ENCODE measurements around the gene PTEN.
A peak's percentile ranks its signal among the peaks of the same experiment; 100 is the strongest.
"Not testable (repeated sequence)": the region's sequence is repeated elsewhere in the genome, so short reads cannot be mapped to it uniquely, and the experiment has no call there.

Gene PTEN

DNA sequence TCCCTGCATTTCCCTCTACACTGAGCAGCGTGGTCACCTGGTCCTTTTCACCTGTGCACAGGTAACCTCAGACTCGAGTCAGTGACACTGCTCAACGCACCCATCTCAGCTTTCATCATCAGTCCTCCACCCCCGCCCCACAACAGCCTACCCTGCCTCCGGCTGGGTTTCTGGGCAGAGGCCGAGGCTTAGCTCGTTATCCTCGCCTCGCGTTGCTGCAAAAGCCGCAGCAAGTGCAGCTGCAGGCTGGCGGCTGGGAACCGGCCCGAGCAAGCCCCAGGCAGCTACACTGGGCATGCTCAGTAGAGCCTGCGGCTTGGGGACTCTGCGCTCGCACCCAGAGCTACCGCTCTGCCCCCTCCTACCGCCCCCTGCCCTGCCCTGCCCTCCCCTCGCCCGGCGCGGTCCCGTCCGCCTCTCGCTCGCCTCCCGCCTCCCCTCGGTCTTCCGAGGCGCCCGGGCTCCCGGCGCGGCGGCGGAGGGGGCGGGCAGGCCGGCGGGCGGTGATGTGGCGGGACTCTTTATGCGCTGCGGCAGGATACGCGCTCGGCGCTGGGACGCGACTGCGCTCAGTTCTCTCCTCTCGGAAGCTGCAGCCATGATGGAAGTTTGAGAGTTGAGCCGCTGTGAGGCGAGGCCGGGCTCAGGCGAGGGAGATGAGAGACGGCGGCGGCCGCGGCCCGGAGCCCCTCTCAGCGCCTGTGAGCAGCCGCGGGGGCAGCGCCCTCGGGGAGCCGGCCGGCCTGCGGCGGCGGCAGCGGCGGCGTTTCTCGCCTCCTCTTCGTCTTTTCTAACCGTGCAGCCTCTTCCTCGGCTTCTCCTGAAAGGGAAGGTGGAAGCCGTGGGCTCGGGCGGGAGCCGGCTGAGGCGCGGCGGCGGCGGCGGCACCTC is at the start of gene PTEN, which contains the start of gene KLLN:
PTEN (plus strand) TSS at position 573 of the 891 bp plus-strand sequence. CDS start 845 bp downstream, outside the sequence.
KLLN (minus strand) TSS at position 481 of the 891 bp plus-strand sequence. CDS start 1,046 bp downstream, outside the sequence.
- DNase-seq (ENCODE audit: low read depth in 4 of 4, low spot score in 1 of 4), result peak; percentile 44 to 73 (median 63)

GRCh38 chr10:87816163-87816897 is 47.1 kb upstream of the PTEN start:
- no peak for DNase-seq (ENCODE audit: low read depth in 4 of 4, low spot score in 1 of 4)

DNA sequence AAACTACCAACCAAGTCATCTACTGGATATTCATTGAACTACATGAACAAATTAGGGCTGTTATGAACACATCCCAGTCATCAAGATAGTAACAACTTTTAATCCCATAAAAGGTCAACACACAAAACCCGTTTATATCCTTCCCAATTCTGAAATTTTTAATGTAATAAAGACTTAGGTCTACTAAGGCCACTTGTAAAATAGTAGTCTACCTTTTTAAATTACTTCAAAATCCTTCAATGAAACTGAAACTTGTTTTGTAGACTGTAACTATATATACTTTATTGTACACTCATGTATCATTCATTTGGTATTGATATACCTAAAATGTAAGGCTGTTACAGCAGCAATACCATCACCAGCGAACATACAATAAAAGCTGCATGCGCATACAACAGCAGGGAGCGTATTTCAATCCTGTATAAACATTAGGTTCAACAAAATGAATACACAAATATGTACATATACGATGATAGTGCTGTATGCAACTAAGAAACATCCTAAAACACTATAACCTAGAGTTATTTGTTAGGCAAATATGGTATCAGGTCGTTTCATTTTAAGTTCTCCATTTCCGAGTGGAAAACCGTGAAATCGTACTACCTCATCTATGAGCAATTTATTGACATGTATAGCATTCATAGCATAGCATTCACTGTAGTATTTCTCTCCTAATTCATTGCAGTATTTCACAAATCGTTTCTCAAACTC is 46.4 kb upstream of the PTEN start:
- no peak for DNase-seq (ENCODE audit: low read depth in 4 of 4, low spot score in 1 of 4)

DNA sequence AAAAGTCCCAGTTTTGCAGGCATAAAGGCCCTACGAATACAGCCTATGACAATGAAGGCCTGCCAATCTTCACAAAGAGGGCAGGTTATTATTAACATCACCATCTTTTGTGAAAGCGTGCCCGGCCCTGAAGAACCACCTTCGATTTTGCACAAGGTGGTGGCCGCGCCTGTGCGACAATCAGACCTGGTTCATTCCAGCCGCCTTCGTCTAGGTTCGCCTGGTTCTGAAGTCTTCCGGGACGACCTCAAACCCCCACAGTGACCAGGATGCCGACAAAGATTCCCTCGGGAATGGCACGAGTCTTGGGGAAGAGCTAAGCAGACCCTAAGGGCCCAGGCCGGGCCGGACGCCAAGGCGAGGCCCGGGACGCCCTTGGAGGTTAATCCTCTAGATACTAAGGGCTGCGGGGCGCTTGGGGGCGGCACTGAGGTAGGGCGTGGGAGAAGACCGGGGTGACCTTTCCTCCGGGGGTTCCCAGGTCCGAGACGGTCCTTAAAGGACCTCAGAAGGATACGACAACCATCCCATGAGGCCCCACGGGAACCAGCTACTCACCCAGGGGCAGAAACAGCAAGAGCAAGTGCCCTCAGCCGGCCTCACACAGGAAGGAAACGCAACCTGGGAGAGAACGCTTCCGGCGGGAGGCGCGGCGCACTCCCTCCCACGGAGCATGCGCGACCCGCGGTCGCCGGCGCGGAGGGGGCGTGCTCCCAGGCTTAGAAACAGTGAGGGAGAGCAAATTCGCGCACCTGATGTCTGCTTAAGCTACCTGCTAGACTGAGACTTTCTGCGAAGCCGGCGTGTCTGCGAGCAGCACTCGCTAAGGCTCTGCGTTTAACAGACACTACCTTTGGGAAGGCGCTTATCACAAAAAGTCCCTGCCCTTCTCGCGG is 45.6 kb upstream of the PTEN start, which contains the start of gene ATAD1:
ATAD1 (minus strand) TSS at position 618 of the 896 bp plus-strand sequence. CDS start 3,627 bp downstream, outside the sequence.
- peak; percentile 47 to 81 (median 74) for DNase-seq (ENCODE audit: low read depth in 4 of 4, low spot score in 1 of 4)

- DNase-seq (ENCODE audit: low read depth in 4 of 4, low spot score in 1 of 4), result peak; percentile 31 to 50 (median 40)
Measured at GRCh38 chr10:87818505-87819288, 44.7 kb upstream of the PTEN start.

GRCh38 chr10:87819289-87819585 is 44.2 kb upstream of the PTEN start:
- no peak for DNase-seq (ENCODE audit: low read depth in 4 of 4, low spot score in 1 of 4)

- DNase-seq (ENCODE audit: low read depth in 4 of 4, low spot score in 1 of 4), result no peak
Measured at GRCh38 chr10:87826653-87827052, 36.8 kb upstream of the PTEN start.

DNA sequence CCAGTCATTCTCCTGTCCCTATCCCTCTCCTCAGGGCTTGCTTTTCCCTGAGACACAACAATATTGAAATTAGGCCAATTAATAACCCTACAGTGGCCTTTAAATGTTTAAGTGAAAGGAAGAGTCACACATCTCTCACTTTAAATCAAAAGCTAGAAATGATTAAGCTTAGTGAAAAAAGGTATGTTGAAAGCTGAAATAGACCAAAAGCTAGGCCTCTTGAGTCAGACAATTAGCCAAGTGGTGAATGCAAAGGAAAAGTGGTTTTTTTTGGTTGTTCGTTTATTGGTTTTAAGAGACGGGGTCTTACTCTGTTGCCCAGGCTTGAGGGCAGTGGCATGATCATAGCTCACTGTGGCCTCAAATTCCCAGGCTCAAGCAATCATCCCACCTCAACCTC is 35.7 kb upstream of the PTEN start:
- no peak for DNase-seq (ENCODE audit: low read depth in 4 of 4, low spot score in 1 of 4)

DNA sequence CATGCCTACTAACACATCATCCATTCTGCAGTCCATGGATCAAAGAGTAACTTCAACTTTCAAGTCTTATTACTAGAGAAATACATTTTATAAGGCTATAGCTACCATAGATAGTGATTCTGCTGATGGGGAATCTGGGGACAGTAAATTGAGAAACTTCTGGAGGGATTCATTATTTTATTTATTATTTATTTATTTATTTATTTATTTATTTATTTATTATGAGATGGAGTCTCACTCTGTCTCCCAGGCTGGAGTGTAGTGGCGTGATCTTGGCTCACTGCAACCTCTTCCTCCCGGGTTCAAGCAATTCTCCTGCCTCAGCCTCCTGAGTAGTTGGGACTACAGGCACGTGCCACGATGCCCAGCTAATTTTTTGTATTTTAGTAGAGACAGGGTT is 34.4 kb upstream of the PTEN start:
- not testable (repeated sequence) for DNase-seq (ENCODE audit: low read depth in 4 of 4, low spot score in 1 of 4)

DNA sequence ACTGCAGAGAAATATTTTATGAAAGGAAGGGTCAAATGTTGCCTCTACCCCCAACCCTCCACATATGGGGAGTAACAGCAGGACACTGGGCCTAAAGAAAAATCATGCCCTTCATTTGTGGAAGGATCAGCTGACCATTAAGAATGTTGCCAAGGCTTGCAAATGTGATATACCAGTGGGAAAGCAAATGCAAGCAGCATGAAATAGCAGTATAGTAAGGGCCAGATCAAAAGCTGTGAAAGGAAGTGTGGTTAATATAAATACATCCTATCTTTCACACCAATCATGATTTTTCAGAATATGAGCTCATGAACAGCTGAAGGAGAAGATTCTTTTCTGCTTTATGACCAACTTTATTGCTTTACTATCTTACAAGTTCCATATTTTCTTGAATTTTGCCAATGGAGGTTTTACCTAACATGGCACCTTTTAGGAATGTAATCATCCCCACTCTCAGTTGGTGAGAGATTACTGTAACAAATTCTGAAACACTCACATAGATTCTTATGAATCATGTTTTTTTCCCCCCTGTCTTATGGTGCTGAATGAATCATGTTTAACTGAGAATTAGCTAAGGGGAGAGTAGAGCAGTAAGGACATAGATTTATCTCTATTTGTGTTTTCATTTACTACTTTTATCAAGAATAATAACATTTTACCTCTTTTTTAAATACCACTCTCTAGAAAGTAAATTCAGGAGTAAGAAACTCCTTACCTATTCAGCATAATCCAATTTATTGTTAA is 33.3 kb upstream of the PTEN start:
- DNase-seq (ENCODE audit: low read depth in 4 of 4, low spot score in 1 of 4), result no peak

DNA sequence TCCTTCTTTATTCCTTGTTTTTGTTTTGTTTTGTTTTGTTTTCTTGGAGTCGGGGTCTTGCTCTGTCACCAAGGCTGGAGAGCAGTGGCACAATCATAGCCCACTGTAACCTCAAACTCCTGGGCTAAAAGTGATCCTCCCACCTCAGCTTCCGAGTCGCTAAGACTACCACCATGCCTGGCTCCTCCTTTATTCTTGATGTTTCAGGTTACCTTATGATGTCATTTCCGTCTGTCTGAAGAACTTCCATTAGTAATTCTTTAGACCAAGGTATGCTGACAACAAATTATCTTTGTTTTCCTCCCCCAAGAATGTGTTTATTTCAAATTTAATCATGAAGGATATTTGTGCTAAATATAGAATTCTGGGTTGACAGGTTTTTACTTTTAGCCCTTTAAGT is 27.3 kb upstream of the PTEN start:
- no peak for DNase-seq (ENCODE audit: low read depth in 4 of 4, low spot score in 1 of 4)

DNA sequence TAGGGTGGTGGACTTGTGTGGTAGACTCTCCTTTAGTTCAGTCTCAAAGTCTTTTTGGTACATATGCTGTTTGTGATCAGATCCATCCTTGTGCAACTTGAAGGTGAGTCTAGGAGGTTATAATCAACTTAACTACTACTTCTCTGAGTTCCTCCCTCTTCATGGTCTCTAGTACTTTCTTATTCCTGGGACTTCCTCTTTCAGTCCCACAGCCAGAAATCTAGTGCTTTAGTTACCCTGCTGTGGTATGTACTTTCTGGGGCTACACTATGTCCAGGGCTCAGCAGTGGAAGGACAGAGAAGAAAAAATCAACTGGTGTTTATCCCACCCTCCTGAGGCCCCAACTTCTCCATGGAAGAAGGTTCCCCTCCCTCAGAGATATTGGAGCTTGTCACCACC is 26.0 kb upstream of the PTEN start:
- no peak for DNase-seq (ENCODE audit: low read depth in 4 of 4, low spot score in 1 of 4)

DNA sequence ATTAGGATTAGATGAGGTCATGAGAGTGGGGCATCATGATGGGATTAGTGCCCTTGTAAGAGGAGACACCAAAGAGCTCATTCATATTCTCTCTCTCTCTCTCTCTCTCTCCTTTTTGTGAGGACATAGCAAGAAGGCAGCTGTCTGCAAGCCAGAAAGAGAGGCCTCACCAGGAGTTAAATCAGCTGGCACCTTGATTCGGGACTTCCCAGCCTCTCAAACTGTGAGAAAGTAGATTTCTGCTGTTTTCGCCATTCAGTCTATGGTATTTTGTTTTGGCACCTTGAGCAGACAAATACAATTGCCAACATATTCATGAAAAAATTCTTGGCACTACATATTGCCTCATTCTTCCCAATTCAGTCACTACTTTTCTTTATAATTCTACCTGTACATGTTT is 24.8 kb upstream of the PTEN start:
- no peak for DNase-seq (ENCODE audit: low read depth in 4 of 4, low spot score in 1 of 4)

DNA sequence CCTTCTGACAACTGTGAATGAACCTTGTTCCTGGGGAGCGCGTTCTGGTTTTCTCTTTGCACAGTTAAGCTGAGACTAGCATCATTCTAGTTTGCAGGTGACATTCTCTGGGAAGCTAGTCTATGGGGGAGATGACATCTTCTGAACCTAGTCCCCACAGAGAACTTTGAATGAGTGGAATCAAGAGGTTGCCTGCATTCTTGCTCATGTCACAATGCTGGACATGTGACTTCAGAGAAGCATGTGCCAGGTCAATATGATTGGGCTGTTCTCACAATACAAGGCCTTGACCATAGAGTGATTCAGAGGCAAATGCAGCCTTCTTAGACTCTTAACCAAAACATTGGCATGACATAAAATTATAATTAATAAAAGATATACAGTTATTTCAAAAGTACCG is 22.2 kb upstream of the PTEN start:
- DNase-seq (ENCODE audit: low read depth in 4 of 4, low spot score in 1 of 4), result no peak

DNA sequence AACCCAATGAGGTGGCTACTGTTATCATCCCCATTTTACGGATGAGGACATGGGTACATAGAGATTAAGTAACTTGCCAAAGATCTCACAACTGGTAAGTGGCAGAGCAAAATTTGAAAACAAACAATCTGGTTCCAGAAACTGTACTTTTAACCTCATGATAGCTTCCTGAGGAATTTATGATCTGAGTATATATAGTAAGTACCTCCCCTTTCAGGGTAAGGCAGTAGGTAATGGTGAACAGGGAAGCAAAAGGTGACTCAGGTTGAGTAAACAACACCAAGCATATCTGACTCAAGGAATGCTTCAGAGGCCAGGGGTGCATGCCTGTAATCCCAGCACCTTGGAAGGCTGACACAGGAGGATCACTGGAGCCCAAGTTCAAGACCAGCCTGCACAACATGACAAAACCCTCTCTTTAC is 21.2 kb upstream of the PTEN start:
- no peak for DNase-seq (ENCODE audit: low read depth in 4 of 4, low spot score in 1 of 4)

- no peak for DNase-seq (ENCODE audit: low read depth in 4 of 4, low spot score in 1 of 4)
Measured at GRCh38 chr10:87842776-87843497, 20.5 kb upstream of the PTEN start.

DNA sequence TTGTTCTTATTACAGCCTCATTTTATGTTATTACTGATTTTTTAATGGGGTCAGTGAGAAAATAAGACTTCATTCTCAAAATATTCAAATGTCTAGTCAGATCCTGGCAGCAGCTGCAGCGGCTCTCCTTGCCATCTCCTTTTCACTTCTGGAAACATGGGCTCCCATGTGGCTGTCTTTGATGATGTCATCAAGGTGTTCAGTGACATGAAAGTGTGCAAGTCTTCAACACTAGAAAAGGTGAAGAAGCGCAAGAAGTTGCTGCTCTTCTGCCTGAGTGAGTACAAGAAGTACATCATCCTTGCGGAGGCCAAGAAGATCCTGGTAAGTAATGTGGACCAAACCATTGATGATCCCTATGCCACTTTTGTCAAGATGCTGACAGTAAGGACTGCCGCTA is 19.7 kb upstream of the PTEN start:
- DNase-seq (ENCODE audit: low read depth in 4 of 4, low spot score in 1 of 4), result no peak
